GM19395 (cell line): ENCODE results near the gene TRPV5.

ENCODE experiments used
- ATAC-seq: cut with Tn5 transposase; IDR thresholded peaks from one replicate; pipeline ENCODE4 v1.9.1; 2021; ENCODE audit warnings: mild to moderate bottlenecking, moderate library complexity; ENCODE audit not compliant: unreplicated experiment

Gene TRPV5

GRCh38 chr7:142910481-142910880 is 23.1 kb downstream of the TRPV5 start:
- no peak for ATAC-seq

- no peak for ATAC-seq
Measured at GRCh38 chr7:142910031-142910433, 23.5 kb downstream of the TRPV5 start.

- ATAC-seq = no peak
Measured at GRCh38 chr7:142908921-142909890, 24.3 kb downstream of the TRPV5 start.

GRCh38 chr7:142908290-142908689 is 25.3 kb downstream of the TRPV5 start:
- ATAC-seq = no peak

- no peak for ATAC-seq
Measured at GRCh38 chr7:142906643-142907042, 26.9 kb downstream of the TRPV5 start.

GRCh38 chr7:142905759-142906158 is 27.8 kb downstream of the TRPV5 start:
- ATAC-seq = no peak

GRCh38 chr7:142904128-142904527 is 29.4 kb downstream of the TRPV5 start:
- ATAC-seq = no peak

- no peak for ATAC-seq
Measured at GRCh38 chr7:142901426-142902259, 31.9 kb downstream of the TRPV5 start.

GRCh38 chr7:142899661-142900060 is 33.9 kb downstream of the TRPV5 start:
- no peak for ATAC-seq

GRCh38 chr7:142898377-142899170 is 35.0 kb downstream of the TRPV5 start:
- ATAC-seq = no peak

- no peak for ATAC-seq
Measured at GRCh38 chr7:142897691-142898090, 35.9 kb downstream of the TRPV5 start.

- no peak for ATAC-seq
Measured at GRCh38 chr7:142896741-142897379, 36.7 kb downstream of the TRPV5 start.

- ATAC-seq = no peak
Measured at GRCh38 chr7:142896151-142896550, 37.4 kb downstream of the TRPV5 start.

GRCh38 chr7:142894985-142895593 is 38.5 kb downstream of the TRPV5 start:
- ATAC-seq = no peak

GRCh38 chr7:142894112-142894984 is 39.2 kb downstream of the TRPV5 start:
- no peak for ATAC-seq

GRCh38 chr7:142892951-142893350 is 40.6 kb downstream of the TRPV5 start:
- no peak for ATAC-seq

- ATAC-seq = no peak
Measured at GRCh38 chr7:142891490-142892082, 42.0 kb downstream of the TRPV5 start.

GRCh38 chr7:142890874-142891485 is 42.6 kb downstream of the TRPV5 start:
- no peak for ATAC-seq
